Activated naive CD8-positive, alpha-beta T cell treated with anti-CD3 and anti-CD28 coated beads, Interleukin-2, amount 50 U/mL, for 16 hours (primary cell): ENCODE results near the gene SAMD10.

Experiments used
- DNase-seq: peaks from one replicate; pipeline ENCODE4 v3.0.0-alpha.2; 2020; ENCODE audit warnings: low read depth, low spot score

The SAMD10 gene

GRCh38 chr20:63956664-63957003, 22.8 kb downstream of the SAMD10 start:
- DNase-seq, result no peak

- DNase-seq, result peak; percentile 73
Measured at GRCh38 chr20:63955827-63956663, 23.4 kb downstream of the SAMD10 start, which contains the start of gene UCKL1. Gene UCKL1, minus strand, starts transcription at chr20:63956416. Its CDS starts 44 bp downstream, at chr20:63956372.

- DNase-seq, result no peak
Measured at GRCh38 chr20:63955281-63955826, 24.1 kb downstream of the SAMD10 start.

- DNase-seq, result no peak
Measured at GRCh38 chr20:63953764-63954429, 25.5 kb downstream of the SAMD10 start.

- no peak for DNase-seq
Measured at GRCh38 chr20:63952769-63953168, 26.7 kb downstream of the SAMD10 start.

GRCh38 chr20:63952210-63952535, 27.3 kb downstream of the SAMD10 start:
- no peak for DNase-seq

- DNase-seq, result no peak
Measured at GRCh38 chr20:63951398-63952209, 27.8 kb downstream of the SAMD10 start.

- DNase-seq, result no peak
Measured at GRCh38 chr20:63950701-63951397, 28.6 kb downstream of the SAMD10 start.

GRCh38 chr20:63947638-63948456, 31.6 kb downstream of the SAMD10 start:
- no peak for DNase-seq

GRCh38 chr20:63946986-63947637, 32.3 kb downstream of the SAMD10 start:
- DNase-seq, result no peak

GRCh38 chr20:63945921-63946920, 33.2 kb downstream of the SAMD10 start:
- DNase-seq, result no peak

GRCh38 chr20:63945031-63945658, 34.3 kb downstream of the SAMD10 start:
- DNase-seq, result no peak

GRCh38 chr20:63944078-63944941, 35.1 kb downstream of the SAMD10 start:
- no peak for DNase-seq

GRCh38 chr20:63943808-63944077, 35.7 kb downstream of the SAMD10 start:
- no peak for DNase-seq

GRCh38 chr20:63942969-63943807, 36.3 kb downstream of the SAMD10 start:
- no peak for DNase-seq

GRCh38 chr20:63942250-63942951, 37.0 kb downstream of the SAMD10 start:
- DNase-seq, result no peak
